C4-2B (cell line): Measurements from ENCODE around the gene PPFIBP1.
"Not testable (repeated sequence)": the region's sequence is repeated elsewhere in the genome, so short reads cannot be mapped to it uniquely, and the experiment has no call there.

Experiments
- ZFX ChIP-seq: fragments of 450-650 bp; IDR thresholded peaks from 2 replicates; pipeline ENCODE4 v1.6.1; 2017
- TF ChIP-seq, protein P1 (sequence below): fragments of 450-650 bp; conservative IDR thresholded peaks from 2 replicates; pipeline ENCODE4 v1.5.1; 2017; ENCODE audit warnings: mild to moderate bottlenecking

- TF ChIP-seq, protein P1, sequence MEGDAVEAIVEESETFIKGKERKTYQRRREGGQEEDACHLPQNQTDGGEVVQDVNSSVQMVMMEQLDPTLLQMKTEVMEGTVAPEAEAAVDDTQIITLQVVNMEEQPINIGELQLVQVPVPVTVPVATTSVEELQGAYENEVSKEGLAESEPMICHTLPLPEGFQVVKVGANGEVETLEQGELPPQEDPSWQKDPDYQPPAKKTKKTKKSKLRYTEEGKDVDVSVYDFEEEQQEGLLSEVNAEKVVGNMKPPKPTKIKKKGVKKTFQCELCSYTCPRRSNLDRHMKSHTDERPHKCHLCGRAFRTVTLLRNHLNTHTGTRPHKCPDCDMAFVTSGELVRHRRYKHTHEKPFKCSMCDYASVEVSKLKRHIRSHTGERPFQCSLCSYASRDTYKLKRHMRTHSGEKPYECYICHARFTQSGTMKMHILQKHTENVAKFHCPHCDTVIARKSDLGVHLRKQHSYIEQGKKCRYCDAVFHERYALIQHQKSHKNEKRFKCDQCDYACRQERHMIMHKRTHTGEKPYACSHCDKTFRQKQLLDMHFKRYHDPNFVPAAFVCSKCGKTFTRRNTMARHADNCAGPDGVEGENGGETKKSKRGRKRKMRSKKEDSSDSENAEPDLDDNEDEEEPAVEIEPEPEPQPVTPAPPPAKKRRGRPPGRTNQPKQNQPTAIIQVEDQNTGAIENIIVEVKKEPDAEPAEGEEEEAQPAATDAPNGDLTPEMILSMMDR, result not testable (repeated sequence)
- TF ChIP-seq ZFX, result not testable (repeated sequence)
These were observed 57.8 kb downstream of the PPFIBP1 start for GRCh38 chr12:27581833-27582232.
